DOHH2 (cell line): ENCODE results near the gene OR8D1.

Experiments
- EZH2phosphoT487 ChIP-seq: fragments of 200-600 bp; sonication (generic); IDR thresholded peaks from 2 replicates; pipeline ENCODE4 v1.6.1; 2017; ENCODE audit warnings: borderline replicate concordance, mild to moderate bottlenecking, antibody characterized with exemption, low read length, moderate library complexity, mixed read lengths
- TF ChIP-seq, protein P1 (sequence below): fragments of 200-600 bp; sonication (generic); IDR thresholded peaks from one replicate; pipeline ENCODE4 v1.5.1; 2014; ENCODE audit warnings: antibody characterized with exemption, mild to moderate bottlenecking, low read depth, low read length; ENCODE audit not compliant: poor library complexity, severe bottlenecking

DNA sequence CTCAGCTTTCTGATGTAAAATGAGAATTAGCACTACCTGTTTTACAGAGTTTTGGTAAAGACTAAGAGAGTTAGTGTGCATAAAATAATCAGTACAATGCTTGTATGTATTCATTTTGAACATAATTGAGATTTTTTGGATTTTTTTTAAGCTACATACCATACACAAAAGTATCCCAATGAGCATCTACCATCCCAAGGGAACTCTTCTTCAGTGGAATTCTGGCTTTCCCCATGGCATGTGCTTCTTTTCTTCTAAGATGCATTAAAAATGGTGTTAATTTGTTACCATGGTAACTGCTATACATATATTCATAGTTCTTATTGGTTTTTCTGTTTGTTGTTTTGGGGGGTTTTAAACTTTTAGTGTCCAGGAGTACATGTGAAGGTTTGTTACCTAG is 17.7 kb downstream of the OR8D1 start:
- TF ChIP-seq, protein P1, sequence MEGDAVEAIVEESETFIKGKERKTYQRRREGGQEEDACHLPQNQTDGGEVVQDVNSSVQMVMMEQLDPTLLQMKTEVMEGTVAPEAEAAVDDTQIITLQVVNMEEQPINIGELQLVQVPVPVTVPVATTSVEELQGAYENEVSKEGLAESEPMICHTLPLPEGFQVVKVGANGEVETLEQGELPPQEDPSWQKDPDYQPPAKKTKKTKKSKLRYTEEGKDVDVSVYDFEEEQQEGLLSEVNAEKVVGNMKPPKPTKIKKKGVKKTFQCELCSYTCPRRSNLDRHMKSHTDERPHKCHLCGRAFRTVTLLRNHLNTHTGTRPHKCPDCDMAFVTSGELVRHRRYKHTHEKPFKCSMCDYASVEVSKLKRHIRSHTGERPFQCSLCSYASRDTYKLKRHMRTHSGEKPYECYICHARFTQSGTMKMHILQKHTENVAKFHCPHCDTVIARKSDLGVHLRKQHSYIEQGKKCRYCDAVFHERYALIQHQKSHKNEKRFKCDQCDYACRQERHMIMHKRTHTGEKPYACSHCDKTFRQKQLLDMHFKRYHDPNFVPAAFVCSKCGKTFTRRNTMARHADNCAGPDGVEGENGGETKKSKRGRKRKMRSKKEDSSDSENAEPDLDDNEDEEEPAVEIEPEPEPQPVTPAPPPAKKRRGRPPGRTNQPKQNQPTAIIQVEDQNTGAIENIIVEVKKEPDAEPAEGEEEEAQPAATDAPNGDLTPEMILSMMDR = no peak
- TF ChIP-seq EZH2phosphoT487 = no peak
